Lower leg skin (tissue), 3 donors: Measurements from ENCODE around the gene ID2.

ENCODE experiments used
- CTCF ChIP-seq, 3 donors: fragments of 450-650 bp; IDR thresholded peaks; one replicate each; pipeline ENCODE4 v1.5.1; 2016; ENCODE audit warnings: antibody characterized with exemption in 3 of 3, mild to moderate bottlenecking in 3 of 3, moderate library complexity in 2 of 3
- POLR2A ChIP-seq, 2 donors: fragments of 450-650 bp; IDR thresholded peaks; one replicate each; pipeline ENCODE4 v1.6.1; 2016 to 2017; ENCODE audit warnings: antibody characterized with exemption in 2 of 2, mild to moderate bottlenecking in 1 of 2, moderate library complexity in 1 of 2

GRCh38 chr2:8692783-8693156 is 10.9 kb downstream of the ID2 start:
- TF ChIP-seq CTCF (IDR thresholded peaks at IDR 0.05): no peak
- no peak for TF ChIP-seq POLR2A (IDR thresholded peaks at IDR 0.05)
